Naive thymus-derived CD4-positive, alpha-beta T cell (primary cell): ENCODE results near the gene TRPC4. TPM values are rescaled to one million over a fixed set of nuclear protein-coding genes. Genes with fewer than 3 reads are reported as not detected.

Experiments used
- ATAC-seq: fragments of 150-1000 bp; cut with Tn5 transposase; 2 replicates; pipeline ENCODE4 v1.10.0; 2021; ENCODE audit warnings: mild to moderate bottlenecking, moderate library complexity
- CTCF ChIA-PET: fragments of 350-600 bp; sonication (Branson Sonifier 250); formaldehyde crosslinking; loops from one replicate; lab custom pipeline; 2021; ENCODE audit warnings: antibody characterized with exemption; lab: Charles Lee
- POLR2A ChIA-PET: fragments of 350-600 bp; sonication (Branson Sonifier 250); formaldehyde crosslinking; loops from one replicate; lab custom pipeline; 2021; ENCODE audit warnings: antibody characterized with exemption, inconsistent platforms; lab: Charles Lee
- DNase-seq, 9 donors: peaks; one replicate each; pipeline versions ENCODE4 v3.0.0 to v3.0.0-alpha.2; 2020 to 2022; ENCODE audit warnings: mixed read lengths in 1 of 9
- H3K27ac ChIP-seq: one replicate; pipeline ENCODE4 v1.7.0; 2013; ENCODE audit warnings: mild to moderate bottlenecking, low read depth, low read length, moderate library complexity
- H3K27me3 ChIP-seq, 2 donors: one replicate each; pipeline ENCODE4 v1.7.0; 2013; ENCODE audit warnings: low read length in 2 of 2, mild to moderate bottlenecking in 2 of 2, moderate library complexity in 2 of 2; ENCODE audit not compliant: control insufficient read depth in 2 of 2, insufficient read depth in 2 of 2
- H3K36me3 ChIP-seq, 3 experiments: 1 replicate in 2 of 3; 2 replicates in 1 of 3; pipeline ENCODE4 v1.7.0; 2013; ENCODE audit warnings: low read length in 3 of 3, mild to moderate bottlenecking in 3 of 3, moderate library complexity in 1 of 3; ENCODE audit not compliant: insufficient read depth in 3 of 3, control insufficient read depth in 2 of 3
- H3K4me1 ChIP-seq, 2 donors: one replicate each; pipeline ENCODE4 v1.7.0; 2013; ENCODE audit warnings: low read length in 2 of 2, mild to moderate bottlenecking in 2 of 2, moderate library complexity in 1 of 2; ENCODE audit not compliant: control insufficient read depth in 2 of 2, insufficient read depth in 2 of 2
- H3K4me3 ChIP-seq: 2 replicates; pipeline ENCODE4 v1.7.0; 2013; ENCODE audit warnings: mild to moderate bottlenecking, low read length
- H3K9me3 ChIP-seq, 3 experiments: 1 replicate in 2 of 3; 2 replicates in 1 of 3; pipeline ENCODE4 v1.7.0; 2013; ENCODE audit warnings: low read length in 3 of 3; ENCODE audit not compliant: control insufficient read depth in 2 of 3
- H3K27ac Mint-ChIP-seq, 9 donors: one replicate each; pipeline ENCODE4 v1.8.0; 2020 to 2022; ENCODE audit warnings: mixed read lengths in 9 of 9, mild to moderate bottlenecking in 8 of 9, moderate library complexity in 5 of 9, inconsistent platforms in 2 of 9
- H3K27me3 Mint-ChIP-seq, 5 donors: one replicate each; pipeline ENCODE4 v1.8.0; 2021 to 2022; ENCODE audit warnings: mixed read lengths in 5 of 5, mild to moderate bottlenecking in 1 of 5
- H3K36me3 Mint-ChIP-seq, 5 donors: one replicate each; pipeline ENCODE4 v1.8.0; 2020 to 2022; ENCODE audit warnings: mixed read lengths in 5 of 5, mild to moderate bottlenecking in 3 of 5, inconsistent platforms in 1 of 5
- H3K4me1 Mint-ChIP-seq, 7 donors: one replicate each; pipeline ENCODE4 v1.8.0; 2020 to 2022; ENCODE audit warnings: mixed read lengths in 7 of 7, mild to moderate bottlenecking in 3 of 7, inconsistent platforms in 1 of 7
- H3K4me3 Mint-ChIP-seq, 10 donors: one replicate each; pipeline ENCODE4 v1.8.0; 2020 to 2022; ENCODE audit warnings: mild to moderate bottlenecking in 10 of 10, mixed read lengths in 10 of 10, moderate library complexity in 6 of 10, inconsistent platforms in 2 of 10
- H3K9me3 Mint-ChIP-seq, 11 donors: one replicate each; pipeline ENCODE4 v1.8.0; 2020 to 2022; ENCODE audit warnings: mixed read lengths in 11 of 11, mild to moderate bottlenecking in 4 of 11, inconsistent platforms in 1 of 11, moderate library complexity in 1 of 11
- intact Hi-C, 2 donors: fragments of 100-400 bp; cut with micrococcal nuclease; formaldehyde crosslinking; loops; one replicate each; pipeline ENCODE4 v1.15.1; 2023
- polyA plus RNA-seq, 2 donors: library from polyadenylated mRNA; unstranded; fragments of 300-500 nt; fragmentation: Illumina TruSeq; gene quantifications; one replicate each; pipeline ENCODE4 v1.2.3, GENCODE V29; 2021
- total RNA-seq, 6 experiments: library from RNA in 5 of 6; stranded (reverse) in 5 of 6; gene quantifications; 1 replicate in 5 of 6; 2 replicates in 1 of 6; pipeline ENCODE4 v1.2.3 and lab custom pipeline; 2021 to 2026

TRPC4 gene
- total and polyA plus RNA-seq, 7 experiments from 2014 or later, result not detected

- no peak overlapping the region for H3K27ac ChIP-seq
- no peaks in the 10 kb centered on the region for H3K9me3 ChIP-seq
- intact Hi-C loops, result no loop called here
- CTCF ChIA-PET, result no interaction called here
- no peak for DNase-seq
- H3K36me3 ChIP-seq, result no peaks in the 10 kb centered on the region
- POLR2A ChIA-PET, result no interaction called here
- peak overlapping the region in 7 of 10 donors; percentile 36 to 68 (median 56) for H3K4me3 Mint-ChIP-seq
- peaks cover 28 to 45% (median 33%) of the 10 kb centered on the region in 5 donors for H3K27me3 Mint-ChIP-seq
- no peaks in the 10 kb centered on the region for H3K27me3 ChIP-seq
- H3K9me3 Mint-ChIP-seq, result peaks cover 0 to 10% (median 0%) of the 10 kb centered on the region in 11 donors
- ATAC-seq, result no peak
- no peak overlapping the region for H3K4me3 ChIP-seq
- no peak overlapping the region for H3K27ac Mint-ChIP-seq
- no peaks in the 10 kb centered on the region for H3K4me1 ChIP-seq
- peaks cover 0 to 13% (median 0%) of the 10 kb centered on the region in 5 donors for H3K36me3 Mint-ChIP-seq
- peaks cover 0 to 10% (median 7%) of the 10 kb centered on the region in 7 donors for H3K4me1 Mint-ChIP-seq
Observed at GRCh38 chr13:37868691-37869505, 674 bp downstream of the TRPC4 start.

- DNase-seq (no peak), ATAC-seq (no peak)
- H3K4me1 ChIP-seq, result no peaks in the 10 kb centered on the region
- H3K36me3 Mint-ChIP-seq, result peaks cover 0 to under 1% (median 0%) of the 10 kb centered on the region in 5 donors
- CTCF ChIA-PET, result no interaction called here
- H3K27ac ChIP-seq, result no peak overlapping the region
- intact Hi-C loops, result no loop called here
- peaks cover 0 to 3% (median 0%) of the 10 kb centered on the region in 11 donors for H3K9me3 Mint-ChIP-seq
- H3K27me3 Mint-ChIP-seq, result peaks cover 5 to 14% (median 7%) of the 10 kb centered on the region in 5 donors
- no peak overlapping the region for H3K27ac Mint-ChIP-seq
- H3K27me3 ChIP-seq, result no peaks in the 10 kb centered on the region
- H3K9me3 ChIP-seq, result no peaks in the 10 kb centered on the region
- H3K36me3 ChIP-seq, result no peaks in the 10 kb centered on the region
- no peak overlapping the region for H3K4me3 ChIP-seq
- POLR2A ChIA-PET, result no interaction called here
- peaks cover 0 to 2% (median 0%) of the 10 kb centered on the region in 7 donors for H3K4me1 Mint-ChIP-seq
- H3K4me3 Mint-ChIP-seq, result no peak overlapping the region
Observed at GRCh38 chr13:37863708-37864107, 5.9 kb downstream of the TRPC4 start.

DNA sequence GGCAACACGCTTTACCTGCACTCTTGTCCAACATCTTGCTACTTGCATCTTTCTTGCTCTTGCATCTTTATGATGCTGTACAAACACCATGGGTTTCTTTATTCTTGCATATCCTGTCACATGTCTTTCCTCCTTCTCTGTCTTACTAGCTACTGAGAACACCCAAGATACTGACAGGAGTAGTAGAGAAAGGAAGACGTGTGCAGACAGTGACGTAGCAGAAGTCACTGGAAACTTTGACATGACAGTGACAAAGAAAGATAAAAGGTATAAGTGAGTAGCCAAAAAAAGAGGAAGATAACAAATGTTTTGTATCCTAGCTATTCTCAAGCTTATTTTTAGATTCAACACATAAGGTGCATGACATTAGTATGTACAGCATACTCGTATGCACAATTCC is 34.2 kb downstream of the TRPC4 start:
- H3K27ac Mint-ChIP-seq, result no peak overlapping the region
- DNase-seq (no peak), ATAC-seq (no peak)
- H3K4me1 Mint-ChIP-seq, result no peaks in the 10 kb centered on the region
- H3K36me3 Mint-ChIP-seq, result peaks cover 0 to 5% (median 0%) of the 10 kb centered on the region in 5 donors
- ChIA-PET CTCF (no interaction called here), POLR2A (no interaction called here)
- H3K9me3 ChIP-seq, result no peaks in the 10 kb centered on the region
- H3K9me3 Mint-ChIP-seq, result peaks cover 0 to 20% (median 10%) of the 10 kb centered on the region in 11 donors
- H3K4me3 Mint-ChIP-seq, result no peak overlapping the region
- H3K27me3 ChIP-seq, result no peaks in the 10 kb centered on the region
- H3K4me3 ChIP-seq, result no peak overlapping the region
- intact Hi-C loops, result loop anchor here in 1 of 2 donors (2.0 kb wide), 1 partner anchor 17 kb away; no protein-coding TSS in a partner anchor
- H3K36me3 ChIP-seq, result no peaks in the 10 kb centered on the region
- no peaks in the 10 kb centered on the region for H3K27me3 Mint-ChIP-seq
- no peak overlapping the region for H3K27ac ChIP-seq
- no peaks in the 10 kb centered on the region for H3K4me1 ChIP-seq

DNA sequence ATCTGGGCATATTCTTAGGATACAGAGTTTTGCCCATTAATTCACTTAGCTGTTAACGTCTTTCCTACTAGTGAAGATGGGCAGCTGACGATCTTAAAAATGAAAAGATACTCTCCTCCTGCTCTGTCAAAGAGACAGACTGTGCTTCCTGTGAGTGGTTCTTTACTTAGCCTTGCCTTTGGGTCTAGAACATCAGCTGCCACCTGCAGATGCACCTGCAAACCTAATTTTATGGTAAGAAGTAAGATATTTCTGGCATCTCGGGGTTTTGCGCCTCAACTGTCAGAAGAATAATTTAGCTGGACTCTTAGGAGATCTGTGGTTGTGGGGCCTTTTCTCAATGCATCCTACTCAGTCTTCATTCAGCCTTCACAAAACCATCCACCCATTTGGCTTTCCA is 36.2 kb downstream of the TRPC4 start:
- peaks cover 0 to 5% (median 0%) of the 10 kb centered on the region in 5 donors for H3K36me3 Mint-ChIP-seq
- Histone ChIP-seq H3K4me3 (no peak overlapping the region), H3K36me3 (no peaks in the 10 kb centered on the region), H3K9me3 (no peaks in the 10 kb centered on the region), H3K27me3 (no peaks in the 10 kb centered on the region), H3K27ac (no peak overlapping the region), H3K4me1 (no peaks in the 10 kb centered on the region)
- H3K4me1 Mint-ChIP-seq, result no peaks in the 10 kb centered on the region
- DNase-seq (no peak), ATAC-seq (no peak)
- ChIA-PET POLR2A (no interaction called here), CTCF (no interaction called here)
- H3K4me3 Mint-ChIP-seq, result no peak overlapping the region
- H3K9me3 Mint-ChIP-seq, result peaks cover 0 to 23% (median 13%) of the 10 kb centered on the region in 11 donors
- intact Hi-C loops, result no loop called here
- H3K27ac Mint-ChIP-seq, result no peak overlapping the region
- H3K27me3 Mint-ChIP-seq, result no peaks in the 10 kb centered on the region

- no peaks in the 10 kb centered on the region for H3K4me1 Mint-ChIP-seq
- CTCF ChIA-PET, result no interaction called here
Observed at GRCh38 chr13:37816276-37816675, 53.3 kb downstream of the TRPC4 start.

DNA sequence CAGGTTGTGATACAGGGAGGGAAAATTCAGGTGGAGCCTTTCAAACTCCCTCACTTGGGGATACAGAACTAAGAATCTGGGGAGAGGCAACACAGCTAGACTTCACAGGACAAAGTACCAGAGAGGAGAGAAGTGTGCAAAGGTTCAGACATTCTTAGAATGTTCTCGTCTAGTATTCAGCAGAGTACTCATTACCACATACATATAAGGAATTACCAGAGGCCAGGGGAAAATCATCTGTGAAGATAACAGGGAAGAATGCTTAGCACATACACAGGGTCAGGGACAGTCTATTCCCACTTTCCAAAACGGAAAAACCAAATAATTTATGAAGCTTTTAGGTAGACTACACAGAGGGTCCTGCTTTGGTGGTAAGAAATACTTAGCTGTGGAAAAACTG is 58.1 kb downstream of the TRPC4 start:
- no peaks in the 10 kb centered on the region for H3K36me3 ChIP-seq
- H3K27me3 ChIP-seq, result no peaks in the 10 kb centered on the region
- H3K9me3 Mint-ChIP-seq, result peaks cover 0 to 31% (median 11%) of the 10 kb centered on the region in 11 donors
- no peaks in the 10 kb centered on the region for H3K36me3 Mint-ChIP-seq
- no peaks in the 10 kb centered on the region for H3K4me1 Mint-ChIP-seq
- intact Hi-C loops, result no loop called here
- H3K27me3 Mint-ChIP-seq, result no peaks in the 10 kb centered on the region
- DNase-seq, result no peak
- no peak overlapping the region for H3K4me3 ChIP-seq
- H3K27ac Mint-ChIP-seq, result no peak overlapping the region
- no peak overlapping the region for H3K27ac ChIP-seq
- ATAC-seq, result no peak
- H3K9me3 ChIP-seq, result no peaks in the 10 kb centered on the region
- CTCF ChIA-PET, result no interaction called here
- H3K4me3 Mint-ChIP-seq, result no peak overlapping the region
- POLR2A ChIA-PET, result no interaction called here
- H3K4me1 ChIP-seq, result no peaks in the 10 kb centered on the region

More at GRCh38 chr13:37816276-37816675, 53.3 kb downstream of the TRPC4 start:
- Mint-ChIP-seq H3K9me3 (peaks cover 3 to 58% (median 23%) of the 10 kb centered on the region in 11 donors), H3K4me3 (no peak overlapping the region), H3K27me3 (no peaks in the 10 kb centered on the region), H3K27ac (no peak overlapping the region), H3K36me3 (no peaks in the 10 kb centered on the region)
- DNase-seq, result no peak
- no peaks in the 10 kb centered on the region for H3K9me3 ChIP-seq
- H3K4me3 ChIP-seq, result no peak overlapping the region
- no peak for ATAC-seq
- POLR2A ChIA-PET, result no interaction called here
- no peaks in the 10 kb centered on the region for H3K36me3 ChIP-seq
- H3K27ac ChIP-seq, result no peak overlapping the region
- no peaks in the 10 kb centered on the region for H3K27me3 ChIP-seq
- H3K4me1 ChIP-seq, result no peaks in the 10 kb centered on the region
- intact Hi-C loops, result no loop called here

DNA sequence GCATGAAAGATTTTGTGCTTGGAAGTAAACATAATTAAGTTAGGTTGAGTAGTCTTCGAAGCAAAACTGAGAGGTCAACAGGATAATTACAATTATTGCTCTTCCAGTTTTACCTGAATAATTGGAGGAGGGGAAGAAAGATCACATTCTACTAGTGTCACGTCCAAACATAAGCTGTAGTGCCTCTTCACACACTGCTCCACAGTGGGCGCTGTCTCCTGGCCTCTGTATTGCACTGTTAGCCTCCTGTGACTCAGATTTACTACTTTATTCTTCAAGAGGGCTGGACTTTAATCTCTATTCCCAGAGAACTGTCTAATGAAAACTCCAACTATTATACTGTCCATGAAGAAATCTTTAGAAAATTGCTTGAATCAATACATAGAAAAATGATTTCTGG is 62.9 kb downstream of the TRPC4 start:
- Mint-ChIP-seq H3K9me3 (peaks cover 0 to 11% (median 4%) of the 10 kb centered on the region in 11 donors), H3K4me1 (no peaks in the 10 kb centered on the region), H3K36me3 (no peaks in the 10 kb centered on the region), H3K27ac (no peak overlapping the region), H3K4me3 (no peak overlapping the region), H3K27me3 (no peaks in the 10 kb centered on the region)
- no peak overlapping the region for H3K4me3 ChIP-seq
- ATAC-seq (no peak), DNase-seq (no peak)
- CTCF ChIA-PET, result no interaction called here
- no peaks in the 10 kb centered on the region for H3K27me3 ChIP-seq
- POLR2A ChIA-PET, result no interaction called here
- no peak overlapping the region for H3K27ac ChIP-seq
- no peaks in the 10 kb centered on the region for H3K9me3 ChIP-seq
- H3K4me1 ChIP-seq, result no peaks in the 10 kb centered on the region
- intact Hi-C loops, result no loop called here
- no peaks in the 10 kb centered on the region for H3K36me3 ChIP-seq
